GM19328 (cell line): ENCODE data around the gene ARHGEF5.
"Not testable (repeated sequence)": the region's sequence is repeated elsewhere in the genome, so short reads cannot be mapped to it uniquely, and the experiment has no call there.

Experiments used
- ATAC-seq: cut with Tn5 transposase; IDR thresholded peaks from one replicate; pipeline ENCODE4 v1.9.1; 2021; ENCODE audit warnings: mild to moderate bottlenecking, moderate library complexity; ENCODE audit not compliant: unreplicated experiment

ARHGEF5 gene

DNA sequence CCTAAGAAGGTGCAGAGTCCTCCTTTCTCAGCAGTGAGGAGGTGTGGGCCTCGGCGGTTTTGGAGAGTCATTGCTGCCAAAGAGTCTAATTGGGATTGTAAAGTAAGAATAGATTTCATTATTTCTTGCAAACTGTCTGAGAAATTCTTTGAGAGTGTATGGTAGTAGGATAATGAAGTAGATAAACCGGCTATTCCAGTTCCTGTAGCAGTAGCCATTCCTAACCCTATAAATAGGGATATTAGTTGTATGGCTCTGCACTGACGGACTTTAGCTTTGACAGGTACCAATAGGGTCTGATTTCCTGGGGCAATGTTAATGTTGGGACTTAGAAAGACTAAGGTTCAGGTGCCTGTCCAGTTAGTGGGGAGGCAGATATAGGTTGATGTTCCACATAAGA is 63.7 kb downstream of the ARHGEF5 start:
- not testable (repeated sequence) for ATAC-seq

DNA sequence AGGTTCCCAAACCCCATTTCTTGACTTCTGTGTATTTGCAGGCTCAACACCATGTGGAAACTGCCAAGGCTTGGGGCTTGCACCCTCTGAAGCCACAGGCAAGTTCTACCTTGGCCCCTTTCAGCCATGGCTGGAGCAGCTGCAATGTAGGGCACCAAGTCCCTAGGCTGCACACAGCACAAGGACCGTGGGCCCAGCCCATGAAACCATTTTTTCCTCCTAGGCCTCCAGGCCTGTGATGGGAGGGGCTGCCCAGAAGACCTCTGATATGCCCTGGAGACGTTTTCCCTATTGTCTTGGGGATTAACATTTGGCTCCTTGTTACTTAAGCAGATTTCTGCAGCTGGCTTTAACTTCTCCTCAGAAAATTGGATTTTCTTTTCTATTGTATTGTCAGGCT is 72.3 kb downstream of the ARHGEF5 start:
- not testable (repeated sequence) for ATAC-seq

DNA sequence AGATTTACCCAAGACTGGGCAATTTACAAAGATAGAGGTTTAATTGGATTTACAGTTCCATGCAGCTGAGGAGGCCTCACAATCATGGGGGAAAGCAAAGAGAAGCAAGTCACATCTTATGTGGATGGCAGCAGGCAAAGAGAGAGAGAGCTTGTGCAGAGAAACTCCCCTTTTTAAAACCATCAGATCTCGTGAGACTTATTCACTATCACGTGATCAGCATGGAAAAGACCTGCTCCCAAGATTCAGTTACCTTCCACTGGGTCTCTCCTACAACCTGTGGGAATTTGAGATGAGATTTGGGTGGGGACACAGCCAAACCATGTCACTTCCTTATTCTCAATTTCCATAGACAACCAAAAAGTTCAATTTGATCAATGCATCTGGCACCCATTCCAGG is 73.2 kb downstream of the ARHGEF5 start:
- no peak for ATAC-seq
